B cell (primary cell): ENCODE measurements around the gene CNFN.

Source experiments
- EZH2 ChIP-seq: IDR thresholded peaks from 2 replicates; pipeline ENCODE4 v1.6.1; 2012; ENCODE audit warnings: borderline replicate concordance, low read depth, mild to moderate bottlenecking, moderate library complexity, low read length; ENCODE audit not compliant: insufficient read depth, poor library complexity, severe bottlenecking
- TF ChIP-seq, protein P1 (sequence below): fragments of 200-600 bp; IDR thresholded peaks from one replicate; pipeline ENCODE4 v1.8.0; 2022; ENCODE audit warnings: antibody characterized with exemption, mild to moderate bottlenecking

DNA sequence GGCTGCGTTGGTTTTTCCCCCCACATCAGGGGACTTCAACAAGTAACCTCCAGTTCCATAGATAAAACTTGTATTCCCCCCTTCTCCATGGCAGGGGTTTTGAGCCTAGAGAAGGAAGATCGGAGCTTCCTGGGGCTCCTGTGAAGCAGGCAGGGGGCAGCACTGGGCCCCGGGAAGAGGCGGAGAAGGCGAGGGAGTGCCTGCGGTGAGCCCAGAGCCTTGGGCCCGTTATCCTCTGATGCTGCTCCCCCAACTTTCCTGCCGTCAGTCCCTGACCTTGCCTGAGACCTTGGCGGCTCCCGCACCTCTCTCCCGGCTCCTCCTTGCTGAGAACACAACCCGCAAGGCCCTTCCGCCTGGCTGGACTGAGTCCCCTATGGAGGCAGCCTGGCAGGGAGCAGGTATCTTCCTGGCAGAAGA lies 34.6 kb upstream of the CNFN start:
- TF ChIP-seq, protein P1, sequence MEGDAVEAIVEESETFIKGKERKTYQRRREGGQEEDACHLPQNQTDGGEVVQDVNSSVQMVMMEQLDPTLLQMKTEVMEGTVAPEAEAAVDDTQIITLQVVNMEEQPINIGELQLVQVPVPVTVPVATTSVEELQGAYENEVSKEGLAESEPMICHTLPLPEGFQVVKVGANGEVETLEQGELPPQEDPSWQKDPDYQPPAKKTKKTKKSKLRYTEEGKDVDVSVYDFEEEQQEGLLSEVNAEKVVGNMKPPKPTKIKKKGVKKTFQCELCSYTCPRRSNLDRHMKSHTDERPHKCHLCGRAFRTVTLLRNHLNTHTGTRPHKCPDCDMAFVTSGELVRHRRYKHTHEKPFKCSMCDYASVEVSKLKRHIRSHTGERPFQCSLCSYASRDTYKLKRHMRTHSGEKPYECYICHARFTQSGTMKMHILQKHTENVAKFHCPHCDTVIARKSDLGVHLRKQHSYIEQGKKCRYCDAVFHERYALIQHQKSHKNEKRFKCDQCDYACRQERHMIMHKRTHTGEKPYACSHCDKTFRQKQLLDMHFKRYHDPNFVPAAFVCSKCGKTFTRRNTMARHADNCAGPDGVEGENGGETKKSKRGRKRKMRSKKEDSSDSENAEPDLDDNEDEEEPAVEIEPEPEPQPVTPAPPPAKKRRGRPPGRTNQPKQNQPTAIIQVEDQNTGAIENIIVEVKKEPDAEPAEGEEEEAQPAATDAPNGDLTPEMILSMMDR, result no peak
- TF ChIP-seq EZH2, result no peak
